HG02840 (cell line): ENCODE results near the gene SLC18A2.
"Not testable (repeated sequence)": the region's sequence is repeated elsewhere in the genome, so short reads cannot be mapped to it uniquely, and the experiment has no call there.

Source experiments
- ATAC-seq: cut with Tn5 transposase; IDR thresholded peaks from one replicate; pipeline ENCODE4 v1.9.1; 2021; ENCODE audit warnings: mild to moderate bottlenecking, moderate library complexity, moderate number of reproducible peaks; ENCODE audit not compliant: unreplicated experiment, low FRiP score

SLC18A2 gene

DNA sequence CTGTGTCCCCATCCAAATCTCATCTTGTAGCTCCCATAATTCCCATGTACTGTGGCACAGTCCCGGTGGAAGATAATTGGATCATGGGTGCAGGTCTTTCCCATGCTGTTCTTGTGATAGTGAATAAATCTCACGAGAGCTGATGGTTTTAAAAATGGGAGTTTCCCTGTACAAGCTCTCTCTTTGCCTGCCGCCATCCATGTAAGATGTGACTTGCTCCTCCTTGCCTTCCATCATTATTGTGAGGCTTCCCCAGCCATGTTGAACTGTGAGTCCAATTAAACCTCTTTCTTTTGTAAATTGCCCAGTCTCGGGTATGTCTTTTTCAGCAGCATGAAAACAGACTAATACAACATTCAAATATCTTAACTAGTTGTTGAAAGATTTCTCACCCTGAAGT is 10.8 kb upstream of the SLC18A2 start:
- not testable (repeated sequence) for ATAC-seq

- no peak for ATAC-seq
Observed at GRCh38 chr10:117237401-117237991, 3.4 kb upstream of the SLC18A2 start.

DNA sequence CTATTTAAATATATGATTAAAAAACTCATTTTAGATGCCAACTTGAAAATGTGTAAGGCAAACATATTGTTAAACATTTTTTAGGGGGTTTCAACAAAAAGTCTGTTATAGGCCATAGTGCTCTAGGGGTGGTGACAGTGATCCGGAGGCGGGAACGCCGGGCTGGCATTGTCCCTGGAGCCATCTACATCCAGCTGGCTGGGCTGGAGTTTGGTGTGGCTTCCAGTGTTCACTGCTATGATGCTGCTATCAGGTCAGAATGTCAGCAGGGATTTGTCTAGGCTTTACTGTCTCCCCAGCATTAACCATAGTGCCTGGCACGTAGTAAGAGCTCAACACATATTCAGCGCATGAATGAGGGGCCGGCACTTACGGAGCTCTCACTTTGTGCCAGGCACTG is 1.9 kb upstream of the SLC18A2 start:
- ATAC-seq = no peak

DNA sequence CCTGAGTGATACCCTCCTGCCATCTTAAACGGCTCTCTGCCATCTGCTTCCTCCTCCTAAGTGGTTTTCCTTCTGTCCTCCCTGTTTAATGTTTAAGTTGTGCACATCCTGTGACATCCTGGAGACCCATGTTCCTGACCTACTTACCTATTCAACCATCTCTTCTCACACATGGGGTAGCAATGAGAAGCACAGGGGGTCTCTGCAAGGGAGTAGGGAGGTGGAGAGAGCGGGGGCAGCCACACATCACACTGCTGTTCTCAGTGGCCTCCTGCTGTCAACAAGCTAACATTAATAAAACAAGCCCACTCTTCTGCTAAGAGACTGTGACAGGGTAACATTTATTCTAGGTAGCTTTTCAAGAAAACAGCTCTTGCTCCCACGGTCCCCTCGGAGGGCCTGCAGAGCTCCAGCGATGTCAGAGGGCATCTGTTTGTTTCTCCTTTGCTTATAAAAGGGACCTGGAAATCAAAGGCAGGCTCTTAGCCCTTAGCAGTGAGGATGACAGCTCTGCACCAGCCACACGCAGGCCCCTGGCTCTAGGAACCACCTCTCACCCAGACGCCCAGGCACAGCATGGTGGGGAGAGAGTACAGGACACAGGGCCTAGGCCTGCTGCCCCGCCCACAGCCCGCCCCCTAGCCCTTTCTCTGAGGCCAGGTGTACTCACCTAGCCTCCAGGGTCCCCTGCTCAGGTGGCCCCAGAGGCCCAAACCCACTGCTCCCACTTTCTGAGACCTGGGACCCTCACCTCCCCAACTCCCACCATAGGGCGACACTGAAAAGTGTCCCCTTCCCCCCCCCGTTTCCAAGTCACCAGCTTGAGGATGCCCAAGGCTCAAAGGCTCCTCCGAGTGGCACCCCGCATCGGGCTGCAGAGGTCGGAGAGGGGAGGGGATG is 943 bp upstream of the SLC18A2 start:
- no peak for ATAC-seq

- no peak for ATAC-seq
Observed at GRCh38 chr10:117241541-117242462, 888 bp downstream of the SLC18A2 start.

- ATAC-seq = no peak
Observed at GRCh38 chr10:117242463-117242832, 1.5 kb downstream of the SLC18A2 start.

GRCh38 chr10:117246997-117247671 is 6.2 kb downstream of the SLC18A2 start:
- ATAC-seq = no peak

GRCh38 chr10:117248750-117249465 is 8.0 kb downstream of the SLC18A2 start:
- no peak for ATAC-seq

- ATAC-seq = no peak
Observed at GRCh38 chr10:117249493-117250093, 8.7 kb downstream of the SLC18A2 start.

- no peak for ATAC-seq
Observed at GRCh38 chr10:117250411-117250810, 9.5 kb downstream of the SLC18A2 start.

GRCh38 chr10:117253908-117254307 is 13.0 kb downstream of the SLC18A2 start:
- no peak for ATAC-seq

DNA sequence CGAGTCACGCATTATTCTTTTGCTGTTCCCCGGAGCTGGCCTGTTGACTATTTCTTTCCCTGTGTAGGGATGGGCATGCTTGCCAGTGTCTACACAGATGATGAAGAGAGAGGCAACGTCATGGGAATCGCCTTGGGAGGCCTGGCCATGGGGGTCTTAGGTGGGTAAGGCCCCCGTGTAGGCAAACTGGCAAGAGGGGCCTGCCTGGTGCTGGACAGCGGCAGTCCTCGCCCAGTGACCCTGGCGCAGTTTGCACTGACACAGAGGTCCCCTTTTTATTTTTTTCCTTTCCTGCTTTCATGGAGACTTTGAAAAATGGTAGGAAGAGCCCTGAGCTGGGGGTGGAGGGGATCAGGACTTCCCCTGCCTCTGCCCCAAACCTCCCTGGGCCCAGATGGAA is 13.4 kb downstream of the SLC18A2 start:
- ATAC-seq = no peak

- no peak for ATAC-seq
Observed at GRCh38 chr10:117254774-117255735, 14.1 kb downstream of the SLC18A2 start.

DNA sequence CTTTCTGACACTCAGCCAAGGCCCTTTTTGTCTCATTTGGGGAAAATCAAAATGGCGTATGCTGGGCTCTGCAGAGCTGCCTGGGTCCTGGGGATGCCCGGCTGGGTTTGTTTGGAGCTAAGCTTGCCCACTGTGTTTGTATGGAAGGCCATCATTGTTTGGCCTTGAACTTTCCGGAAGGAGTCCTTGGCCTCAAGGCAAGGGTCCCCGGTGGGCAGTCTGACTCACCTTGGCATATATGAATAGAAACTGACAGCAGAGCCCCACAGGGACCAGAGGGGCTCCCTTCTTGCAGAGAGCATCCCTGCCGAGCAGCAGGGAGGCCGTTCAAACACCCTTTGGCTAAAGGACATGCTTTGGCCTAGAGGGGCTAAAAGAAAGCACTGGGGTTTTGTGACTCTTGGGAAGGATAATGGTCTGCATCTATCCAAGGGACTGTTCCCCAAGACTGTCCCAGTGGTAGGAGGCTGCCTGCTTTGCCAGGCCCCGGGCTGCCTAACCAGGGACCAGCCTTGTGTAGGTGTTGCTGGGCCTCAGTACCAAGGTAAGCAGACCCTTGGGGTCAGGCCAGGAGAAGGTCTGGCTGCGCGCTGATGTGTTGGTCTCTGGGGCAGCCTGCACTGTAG is 15.0 kb downstream of the SLC18A2 start:
- ATAC-seq = no peak

DNA sequence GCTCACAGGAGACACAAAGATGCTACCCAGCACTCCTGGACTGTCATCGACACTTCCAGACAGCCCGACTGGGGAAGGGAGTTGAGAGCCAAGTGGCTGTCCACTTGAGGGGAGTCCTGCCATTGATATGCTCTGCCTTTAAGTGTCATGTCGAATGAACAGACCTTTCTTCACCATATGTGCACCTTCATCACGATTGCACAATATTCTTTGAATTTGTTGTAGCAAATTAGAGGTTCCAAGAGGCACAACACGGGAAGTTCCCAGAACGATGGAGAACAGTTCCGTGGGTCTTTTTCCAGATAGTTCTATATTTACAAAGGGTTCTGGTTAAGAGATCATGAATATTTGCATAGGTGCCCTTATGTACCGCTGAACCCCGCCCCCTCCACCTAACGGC is 16.0 kb downstream of the SLC18A2 start:
- no peak for ATAC-seq

- no peak for ATAC-seq
Observed at GRCh38 chr10:117257721-117258120, 16.8 kb downstream of the SLC18A2 start.

DNA sequence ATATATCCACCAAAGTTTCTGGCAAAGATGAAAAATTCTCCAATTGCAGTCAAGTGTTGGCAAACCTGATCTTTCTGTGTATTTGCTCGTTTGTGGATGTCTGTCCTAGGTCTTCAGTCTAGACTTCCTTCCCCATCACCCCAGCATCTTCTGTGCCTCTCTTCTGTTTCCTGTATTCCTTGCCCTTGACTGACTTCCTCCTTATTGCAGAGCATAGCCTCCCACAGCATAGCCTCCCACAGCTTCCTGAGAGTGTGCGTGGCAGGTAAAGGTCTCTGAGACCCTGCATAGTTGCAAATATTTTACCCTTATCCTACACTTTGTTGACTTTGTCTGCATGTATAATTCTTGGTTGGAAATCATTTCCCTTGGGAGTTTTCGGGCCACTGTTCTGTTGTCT is 18.4 kb downstream of the SLC18A2 start:
- no peak for ATAC-seq

GRCh38 chr10:117260084-117260483 is 19.2 kb downstream of the SLC18A2 start:
- ATAC-seq = no peak
